Right renal cortex interstitium (tissue), 3 donors: ENCODE results near the gene SAMD10. TPM values are rescaled to one million over a fixed set of nuclear protein-coding genes. Genes with fewer than 3 reads are reported as not detected.

Experiments used
- DNase-seq, 3 donors: peaks; one replicate each; pipeline ENCODE4 v3.0.0-alpha.2; 2013; ENCODE audit warnings: low read depth in 3 of 3, low spot score in 2 of 3
- polyA plus RNA-seq, 3 donors: library from polyadenylated mRNA; unstranded; fragments of 120-200 nt; gene quantifications; one replicate each; pipeline ENCODE4 v1.2.1, GENCODE V29; 2013; ENCODE audit not compliant: insufficient read length in 3 of 3

The SAMD10 gene
- polyA plus RNA-seq, 3 donors: 6.5 to 6.7 (median 6.6) TPM

- DNase-seq: no peak
Observed at GRCh38 chr20:63957690-63958441, 21.6 kb downstream of the SAMD10 start.

- DNase-seq: no peak
Observed at GRCh38 chr20:63957004-63957689, 22.3 kb downstream of the SAMD10 start.

GRCh38 chr20:63956664-63957003 lies 22.8 kb downstream of the SAMD10 start:
- DNase-seq: no peak

GRCh38 chr20:63955827-63956663 lies 23.4 kb downstream of the SAMD10 start, which contains the start of gene UCKL1:
Gene UCKL1 (minus strand): TSS chr20:63956416. CDS start chr20:63956372, 44 bp downstream.
- DNase-seq: peak in 1 of 3 donors; percentile 75

- DNase-seq: no peak
Observed at GRCh38 chr20:63955281-63955826, 24.1 kb downstream of the SAMD10 start.

DNA sequence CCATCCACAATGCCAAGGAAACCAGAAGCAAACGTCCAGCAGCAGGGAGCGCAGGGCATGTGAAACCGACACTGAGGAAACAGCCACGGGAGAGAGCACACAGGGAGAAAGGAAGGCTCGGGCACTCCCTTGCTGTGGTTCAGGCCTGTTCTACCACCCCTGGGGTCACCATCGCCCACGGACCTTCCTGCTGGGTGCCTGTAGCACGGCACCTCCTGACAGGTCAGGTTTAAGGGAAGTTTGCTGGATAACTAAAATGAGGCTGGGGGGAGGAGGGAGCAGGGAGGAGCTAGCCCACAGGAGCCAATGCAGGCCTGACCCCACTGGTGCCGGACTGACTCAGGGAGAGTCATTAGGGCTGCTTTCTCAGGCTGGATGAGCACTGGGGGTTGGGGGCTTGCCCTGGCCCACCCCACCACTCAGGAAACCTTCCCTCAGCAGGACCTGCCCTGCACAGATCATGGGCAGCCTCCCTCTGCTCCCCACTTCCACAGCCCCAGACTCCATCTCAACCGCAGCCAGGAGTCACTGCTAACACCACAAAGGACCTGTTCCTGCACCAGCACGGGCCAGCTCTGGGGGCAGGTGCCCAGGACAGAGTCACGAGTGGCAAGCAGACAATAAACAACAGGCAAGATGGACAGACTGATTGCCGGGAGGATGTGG lies 25.5 kb downstream of the SAMD10 start:
- DNase-seq: no peak

GRCh38 chr20:63952769-63953168 lies 26.7 kb downstream of the SAMD10 start:
- DNase-seq: no peak

DNA sequence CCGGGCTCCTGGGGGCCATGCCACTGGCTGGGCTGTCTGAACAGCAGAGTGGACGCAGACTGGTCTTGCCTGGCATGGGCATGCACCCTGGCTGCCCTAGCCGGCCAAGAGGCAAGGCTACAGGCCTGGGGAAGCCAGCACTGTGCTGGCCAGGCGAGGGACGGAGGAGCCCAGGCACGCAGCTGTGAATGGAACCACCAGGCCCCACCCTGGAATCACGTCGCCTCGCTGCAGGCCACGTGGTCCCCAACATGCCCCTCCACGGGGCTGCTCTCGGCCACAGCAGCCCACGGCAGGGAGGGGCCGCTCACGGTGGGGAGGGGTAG lies 27.3 kb downstream of the SAMD10 start:
- no peak for DNase-seq

DNA sequence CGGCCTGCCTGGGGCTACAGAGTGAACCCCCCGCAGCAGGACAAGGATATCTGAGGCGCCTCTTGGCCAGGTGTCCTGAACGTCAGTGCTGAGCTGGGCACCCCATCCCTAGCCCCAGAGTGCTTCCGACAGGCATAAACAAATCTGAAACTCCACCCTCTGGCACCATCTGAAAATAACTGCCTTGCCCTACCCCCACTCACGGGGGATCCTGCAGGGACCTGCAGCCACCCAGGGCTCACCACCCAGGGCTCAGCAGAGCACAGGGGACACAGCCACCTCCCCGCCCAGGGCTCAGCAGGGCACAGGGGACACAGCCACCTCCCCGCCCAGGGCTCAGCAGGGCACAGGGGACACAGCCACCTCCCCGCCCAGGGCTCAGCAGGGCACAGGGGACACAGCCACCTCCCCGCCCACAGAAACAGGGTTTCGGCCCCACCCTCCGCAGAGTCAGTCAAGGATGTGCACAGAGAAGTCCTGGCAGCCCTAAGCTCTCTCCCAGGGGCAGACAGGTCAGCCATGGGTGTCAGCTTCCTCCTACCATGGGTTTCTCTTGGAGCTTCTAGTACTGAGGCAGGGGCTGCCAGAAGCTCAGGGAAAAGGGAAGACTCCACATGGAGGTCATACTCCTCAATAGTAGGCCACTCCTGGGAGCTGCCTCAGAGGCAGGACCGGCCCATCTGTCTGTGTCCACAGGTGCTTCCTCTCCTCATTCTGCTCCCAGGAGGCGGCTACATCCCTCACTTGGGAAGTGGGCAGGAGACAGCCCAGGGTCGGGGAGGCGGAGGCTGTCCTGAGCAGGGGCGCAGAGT lies 27.8 kb downstream of the SAMD10 start:
- DNase-seq: no peak

- DNase-seq: no peak
Observed at GRCh38 chr20:63950701-63951397, 28.6 kb downstream of the SAMD10 start.

DNA sequence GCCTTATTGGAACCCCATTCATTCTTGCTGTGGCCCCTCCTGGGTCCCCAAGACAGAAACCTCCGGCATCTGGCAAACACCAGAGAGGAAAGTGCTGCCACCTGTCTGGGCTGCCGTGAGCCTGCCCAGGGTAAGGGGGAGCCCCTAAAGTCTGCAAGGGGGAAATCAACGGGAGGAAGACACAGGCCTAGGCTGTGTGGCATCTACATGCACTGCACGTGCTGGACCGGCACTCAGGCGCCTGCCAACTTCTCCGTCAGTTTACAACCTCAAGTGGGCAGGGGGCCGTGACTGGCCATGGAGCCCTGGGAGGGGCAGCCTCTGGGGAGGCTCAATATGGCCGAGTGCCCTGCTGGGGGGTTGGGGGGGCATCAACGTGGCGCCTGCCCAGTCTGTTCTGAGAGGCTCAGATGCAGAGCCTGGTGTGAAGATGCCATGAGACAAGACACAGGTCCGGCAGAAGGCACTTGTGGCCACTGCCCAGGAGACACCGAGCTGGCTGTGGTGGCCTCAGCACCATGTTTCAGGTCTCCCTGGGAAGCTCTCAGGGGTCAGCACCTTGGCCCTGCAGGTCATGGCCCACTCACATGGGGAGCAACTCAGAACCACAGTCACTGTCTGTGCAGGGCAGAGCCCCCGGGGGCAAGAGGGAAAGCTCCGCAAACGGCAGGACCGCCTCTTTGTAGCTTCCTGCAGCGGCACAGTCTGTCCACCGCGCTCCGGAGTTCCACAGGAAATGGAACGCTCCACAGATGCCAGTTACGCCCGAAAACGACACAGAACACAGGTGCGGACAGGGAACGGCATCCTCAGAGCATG lies 31.6 kb downstream of the SAMD10 start:
- no peak for DNase-seq

GRCh38 chr20:63946986-63947637 lies 32.3 kb downstream of the SAMD10 start:
- DNase-seq: no peak

- no peak for DNase-seq
Observed at GRCh38 chr20:63945921-63946920, 33.2 kb downstream of the SAMD10 start.

- no peak for DNase-seq
Observed at GRCh38 chr20:63945031-63945658, 34.3 kb downstream of the SAMD10 start.

DNA sequence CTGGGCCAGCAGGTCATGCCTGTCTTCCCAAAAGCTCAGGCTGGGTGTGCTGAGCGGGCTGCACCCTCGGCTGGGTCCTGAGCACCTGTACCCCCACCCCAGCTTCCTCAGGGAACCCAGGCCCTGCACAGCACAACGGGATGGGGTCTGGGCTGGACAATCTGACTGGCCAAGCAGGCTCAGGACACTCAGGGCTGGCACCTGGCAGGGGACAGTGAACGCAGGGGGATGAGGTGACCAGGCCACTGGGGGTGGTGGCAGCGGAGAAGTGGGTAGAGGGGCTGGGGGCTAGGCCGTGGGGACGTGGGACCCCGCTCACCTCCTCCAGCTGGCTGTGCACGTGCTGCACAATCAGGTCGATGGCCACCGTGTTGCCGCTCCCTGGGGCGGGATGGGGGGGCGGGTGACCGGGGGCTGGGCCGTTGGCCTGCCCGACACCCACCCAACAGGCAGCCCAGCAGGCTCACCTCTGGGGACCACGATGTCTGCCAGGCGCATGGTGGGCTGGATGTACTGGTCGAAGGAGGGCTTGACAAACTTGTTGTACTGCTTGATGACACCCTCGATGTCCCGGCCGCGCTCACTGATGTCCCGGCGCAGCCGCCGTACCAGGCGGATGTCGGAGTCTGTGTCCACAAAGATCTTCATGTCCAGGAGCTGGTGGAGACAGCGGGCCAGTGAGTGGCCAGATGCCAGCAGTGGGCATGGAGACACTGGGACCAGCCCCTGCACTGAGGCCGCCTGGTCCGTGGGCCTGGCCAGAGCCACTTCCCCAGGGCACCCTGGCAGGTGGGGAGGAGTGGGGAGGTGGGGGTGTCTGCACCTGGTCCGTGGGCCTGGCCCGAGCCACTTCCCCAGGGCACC lies 35.1 kb downstream of the SAMD10 start:
- DNase-seq: no peak

- no peak for DNase-seq
Observed at GRCh38 chr20:63943808-63944077, 35.7 kb downstream of the SAMD10 start.
